ENCODE data around the gene UBE3B.
"Not testable (repeated sequence)": the region's sequence is repeated elsewhere in the genome, so short reads cannot be mapped to it uniquely, and the experiment has no call there.

UBE3B gene

DNA sequence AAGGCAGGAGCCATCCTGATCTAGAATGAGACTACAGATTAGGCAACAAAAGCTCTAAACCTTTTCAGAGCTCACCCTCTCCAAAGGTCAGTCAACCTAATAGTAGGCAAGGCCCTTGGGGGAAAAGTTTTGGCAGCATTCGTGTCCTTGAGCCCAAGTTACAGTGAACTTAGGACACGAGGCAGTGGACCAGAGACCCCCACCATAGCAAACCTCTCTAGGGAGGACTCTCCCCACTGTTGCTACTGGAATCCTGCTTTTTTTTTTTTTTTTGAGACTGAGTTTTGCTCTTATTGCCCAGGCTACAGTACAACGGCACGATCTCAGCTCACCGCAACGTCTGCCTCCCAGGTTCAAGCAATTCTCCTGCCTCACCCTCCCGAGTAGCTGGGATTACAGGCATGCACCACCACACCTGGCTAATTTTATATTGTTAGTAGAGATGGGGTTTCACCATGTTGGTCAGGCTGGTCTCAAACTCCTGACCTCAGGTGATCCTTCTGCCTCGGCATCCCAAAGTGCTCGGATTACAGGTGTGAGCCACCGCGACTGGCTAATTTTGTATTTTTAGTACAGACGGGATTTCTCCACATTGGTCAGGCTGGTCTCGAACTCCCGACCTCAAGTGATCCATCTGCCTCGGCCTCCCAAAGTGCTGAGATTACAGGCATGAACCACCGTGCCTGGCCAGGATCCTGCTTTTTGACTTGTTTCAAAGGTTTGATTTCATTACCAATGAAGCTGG is 3.7 kb upstream of the UBE3B start:
- DNase-seq (ENCODE audit: insufficient read length, low spot score); FAIRE-seq: not testable (repeated sequence)

DNA sequence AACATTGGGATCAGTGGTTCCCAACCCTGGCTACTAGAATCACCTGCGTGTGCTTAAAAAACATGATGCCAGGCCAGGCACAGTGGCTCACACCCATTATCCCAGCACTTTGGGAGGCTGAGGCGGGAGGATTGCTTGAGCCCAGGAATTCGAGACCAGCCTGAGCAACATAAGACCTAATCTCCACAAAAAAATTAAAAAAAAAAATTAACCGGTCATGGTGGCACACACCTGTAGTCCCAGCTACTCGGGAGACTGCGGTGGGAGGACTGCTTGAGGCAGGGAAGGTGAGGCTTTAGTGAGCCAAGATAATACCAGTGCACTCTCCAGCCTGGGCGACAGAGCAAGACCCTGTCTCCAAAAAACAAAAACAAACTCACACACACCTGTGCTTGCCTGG is 2.3 kb upstream of the UBE3B start:
- no peak for DNase-seq (ENCODE audit: insufficient read length, low spot score)
- FAIRE-seq, result no peak

DNA sequence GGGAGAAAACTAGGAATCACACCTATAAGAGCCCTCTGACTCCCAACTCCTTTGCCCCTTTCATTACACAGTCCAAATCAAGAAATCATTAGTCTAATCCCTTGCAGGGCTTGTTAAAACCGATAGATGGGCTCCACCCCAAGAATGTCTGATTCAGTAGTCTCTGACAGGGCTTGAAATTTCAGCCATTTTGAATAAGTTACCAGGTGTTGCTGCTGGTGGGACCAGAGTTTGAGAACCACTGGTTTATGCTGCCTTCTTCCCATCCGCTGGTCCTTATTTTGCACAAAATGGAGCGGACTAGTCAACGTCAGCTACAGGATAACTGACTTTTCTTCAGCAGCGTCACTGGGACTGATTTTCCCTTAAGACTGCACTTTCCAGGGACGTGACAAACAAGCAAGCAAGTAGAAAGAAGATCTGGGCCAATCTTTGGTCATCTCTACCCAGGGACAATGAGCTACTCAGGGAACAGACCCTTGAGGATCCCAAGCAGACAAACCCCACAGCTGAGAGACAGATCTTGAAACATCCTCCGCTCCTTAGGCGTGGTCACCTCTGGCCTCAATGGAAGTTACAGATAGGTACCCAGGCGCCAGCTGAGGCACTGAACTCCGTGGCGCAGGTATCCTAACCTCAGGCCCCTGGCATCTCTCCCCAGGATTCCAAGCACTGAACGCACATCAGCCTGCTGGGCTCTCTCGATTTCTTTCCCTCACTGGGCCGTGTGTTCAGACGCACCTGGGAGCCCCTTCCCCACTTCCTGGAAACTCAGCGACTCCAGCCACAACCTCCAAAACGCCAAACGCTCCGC is 1.2 kb upstream of the UBE3B start:
- FAIRE-seq (no peak), DNase-seq (ENCODE audit: insufficient read length, low spot score) (no peak)

DNA sequence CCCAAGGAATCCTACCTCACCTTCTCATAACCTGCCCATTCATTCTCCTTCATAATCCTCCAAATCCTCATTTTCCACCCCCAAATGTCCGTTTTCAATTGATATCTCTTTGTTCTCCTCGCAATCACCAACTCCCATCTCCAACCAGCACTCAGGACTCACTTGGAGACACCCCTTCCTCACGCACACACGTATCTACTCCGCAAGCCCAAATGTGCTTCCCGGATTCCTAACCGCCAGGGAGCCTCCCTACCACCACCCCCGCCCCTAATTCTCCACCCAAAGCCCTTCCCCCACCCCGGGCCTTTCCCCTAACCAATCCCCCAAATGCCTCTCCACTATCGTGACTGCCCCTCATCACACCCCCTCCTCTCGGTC is 638 bp upstream of the UBE3B start:
- DNase-seq (ENCODE audit: insufficient read length, low spot score) (no peak), FAIRE-seq (no peak)

DNA sequence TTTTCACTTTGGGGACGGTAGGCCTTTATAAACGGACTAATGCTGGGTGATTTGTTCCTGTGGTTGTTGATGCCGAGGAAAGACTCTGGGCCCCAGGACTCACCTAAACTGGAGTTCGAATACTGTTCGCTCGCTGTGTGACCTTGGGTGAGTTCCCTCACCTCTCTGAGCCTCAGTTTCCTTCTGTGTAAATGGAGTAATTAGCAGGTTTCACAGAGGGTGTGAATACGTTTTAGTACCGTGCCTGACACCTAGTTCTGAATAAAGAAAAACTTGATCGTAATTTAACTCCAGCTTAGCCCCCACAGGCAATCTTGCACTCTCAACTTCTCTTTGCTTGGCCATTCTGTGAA is 505 bp downstream of the UBE3B start:
- no peak for FAIRE-seq
- DNase-seq (ENCODE audit: insufficient read length, low spot score), result no peak

DNA sequence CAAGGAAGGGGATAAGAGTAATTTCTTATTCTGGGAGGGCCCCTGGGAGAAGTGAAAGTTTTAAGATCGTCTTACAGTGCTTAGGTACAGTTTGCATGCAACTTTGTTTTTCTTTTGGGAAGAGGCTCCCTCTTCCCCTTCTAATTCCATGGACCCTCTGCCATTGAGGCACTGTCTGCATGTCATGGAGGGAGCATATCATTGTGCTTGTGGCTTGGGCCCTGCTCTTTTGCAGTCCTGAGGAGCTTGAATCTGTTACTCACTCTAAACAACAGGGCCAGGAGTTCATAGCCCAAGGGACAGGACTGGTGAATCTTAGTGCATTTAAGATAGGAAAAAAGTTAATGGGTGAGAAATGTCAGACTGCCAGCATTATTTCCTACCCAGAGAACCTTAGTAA is 2.3 kb downstream of the UBE3B start:
- DNase-seq (ENCODE audit: insufficient read length, low spot score) (no peak), FAIRE-seq (no peak)

DNA sequence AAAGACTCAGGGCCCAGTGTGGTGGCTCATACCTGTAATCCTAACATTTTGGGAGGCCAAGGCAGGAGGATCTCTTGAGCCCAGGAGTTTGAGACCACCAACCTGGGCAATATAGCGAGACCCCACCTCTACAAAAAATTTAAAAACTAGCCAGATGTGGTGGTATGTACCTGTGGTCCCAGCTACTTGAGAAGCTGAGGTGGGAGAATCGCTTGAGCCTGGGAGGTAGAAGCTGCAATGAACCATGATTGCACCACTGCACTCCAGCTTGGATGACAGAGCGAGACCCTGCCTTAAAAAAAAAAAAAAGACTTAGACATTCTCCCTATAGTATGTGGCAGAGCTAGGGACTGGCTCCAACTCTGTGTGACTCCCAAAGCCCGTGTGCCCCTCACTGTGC is 2.9 kb downstream of the UBE3B start:
- no peak for FAIRE-seq
- no peak for DNase-seq (ENCODE audit: insufficient read length, low spot score)

DNA sequence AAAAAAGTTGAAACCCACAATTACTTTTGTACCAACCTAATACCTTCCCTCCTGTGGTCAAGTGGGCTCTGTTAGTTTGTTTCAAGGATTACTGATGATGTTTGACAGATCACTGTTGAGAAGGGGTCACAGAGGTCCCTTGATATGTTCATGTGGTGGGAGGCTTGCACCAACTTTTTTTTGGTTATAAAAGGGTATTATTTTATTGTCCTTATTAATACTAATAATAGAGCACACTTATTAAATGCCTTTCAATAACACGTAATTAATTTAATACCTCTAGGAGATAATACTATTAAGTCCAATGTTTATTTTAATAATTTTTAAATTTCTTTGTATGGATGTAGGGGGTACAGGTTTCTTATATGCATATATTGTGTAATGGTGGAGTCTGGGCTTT is 4.4 kb downstream of the UBE3B start:
- FAIRE-seq, result no peak
- no peak for DNase-seq (ENCODE audit: insufficient read length, low spot score)

DNA sequence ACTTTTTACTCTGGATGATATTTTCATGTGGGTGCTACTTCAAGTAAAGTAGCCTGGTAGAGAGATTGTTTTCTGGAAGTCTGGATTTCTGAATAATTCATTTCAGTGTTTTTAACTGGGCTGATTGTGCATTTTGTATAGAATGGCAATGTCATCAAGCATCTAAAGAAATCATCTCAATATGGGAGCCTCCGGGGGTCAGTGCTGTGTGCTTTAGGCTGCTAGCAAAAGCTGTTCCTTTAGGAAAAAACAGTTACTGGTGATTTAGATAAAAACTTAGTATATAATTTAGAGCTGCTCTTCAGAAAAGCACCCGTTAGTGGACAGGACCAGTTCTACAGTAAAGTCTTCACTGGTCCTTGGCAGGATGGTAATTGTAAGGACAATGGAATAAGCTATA is 5.1 kb downstream of the UBE3B start:
- DNase-seq (ENCODE audit: insufficient read length, low spot score) (no peak), FAIRE-seq (no peak)

DNA sequence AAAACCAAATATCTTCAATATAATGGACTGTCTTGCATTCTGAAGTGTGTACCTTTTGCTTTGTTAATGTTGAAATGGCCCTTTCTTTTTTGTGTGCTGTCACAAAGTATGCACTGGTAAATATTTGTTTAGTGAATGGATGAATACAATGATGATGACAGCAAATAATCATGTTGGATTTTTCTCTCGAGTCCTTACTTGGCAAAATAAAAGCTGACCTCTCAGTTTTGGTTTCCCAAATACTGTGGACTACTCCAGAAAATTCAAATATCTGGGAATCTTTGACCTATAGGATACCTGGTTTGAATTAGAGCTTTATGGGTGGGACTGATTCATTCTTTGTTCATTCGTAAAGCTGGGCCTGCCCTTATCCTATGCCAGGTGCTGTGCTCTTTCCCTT is 5.5 kb downstream of the UBE3B start:
- FAIRE-seq (no peak), DNase-seq (ENCODE audit: insufficient read length, low spot score) (no peak)

DNA sequence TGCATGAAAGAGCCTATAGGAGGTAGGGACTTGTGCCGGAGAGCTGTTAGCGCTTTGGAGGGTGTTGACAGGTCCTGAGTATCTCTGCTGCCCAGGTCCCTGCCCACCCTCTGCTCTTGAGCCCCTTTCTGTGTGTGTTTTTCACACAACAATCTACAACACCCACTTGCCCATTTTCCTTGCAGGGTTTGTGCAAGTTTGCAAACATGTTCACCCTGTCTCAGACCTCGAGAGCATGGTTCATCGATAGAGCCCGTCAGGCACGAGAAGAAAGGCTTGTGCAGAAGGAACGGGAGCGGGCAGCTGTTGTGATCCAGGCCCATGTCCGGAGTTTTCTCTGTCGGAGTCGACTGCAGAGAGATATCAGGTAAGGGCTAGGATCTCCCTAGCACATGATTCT is 5.9 kb downstream of the UBE3B start:
- DNase-seq (ENCODE audit: insufficient read length, low spot score) (no peak), FAIRE-seq (no peak)

DNA sequence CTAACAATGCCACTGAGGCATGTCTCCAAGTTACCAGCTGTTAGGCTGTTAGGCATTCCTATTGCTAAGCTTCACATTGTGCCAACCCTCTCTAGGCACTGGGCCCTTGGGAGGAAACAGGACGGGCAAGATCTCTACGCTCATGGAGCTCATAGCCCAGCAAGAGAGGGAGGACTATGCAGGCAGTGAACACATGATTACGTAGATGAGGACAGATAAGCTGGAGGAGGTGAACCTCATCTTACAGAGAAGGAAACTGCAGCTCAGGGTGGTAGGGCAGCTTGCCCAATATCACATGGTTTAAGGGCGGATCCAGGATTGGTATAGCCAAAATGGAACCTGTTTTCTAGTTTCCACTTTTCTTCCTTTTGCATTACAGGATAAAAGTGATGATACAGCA is 7.8 kb downstream of the UBE3B start:
- FAIRE-seq, result no peak
- DNase-seq (ENCODE audit: insufficient read length, low spot score), result no peak

DNA sequence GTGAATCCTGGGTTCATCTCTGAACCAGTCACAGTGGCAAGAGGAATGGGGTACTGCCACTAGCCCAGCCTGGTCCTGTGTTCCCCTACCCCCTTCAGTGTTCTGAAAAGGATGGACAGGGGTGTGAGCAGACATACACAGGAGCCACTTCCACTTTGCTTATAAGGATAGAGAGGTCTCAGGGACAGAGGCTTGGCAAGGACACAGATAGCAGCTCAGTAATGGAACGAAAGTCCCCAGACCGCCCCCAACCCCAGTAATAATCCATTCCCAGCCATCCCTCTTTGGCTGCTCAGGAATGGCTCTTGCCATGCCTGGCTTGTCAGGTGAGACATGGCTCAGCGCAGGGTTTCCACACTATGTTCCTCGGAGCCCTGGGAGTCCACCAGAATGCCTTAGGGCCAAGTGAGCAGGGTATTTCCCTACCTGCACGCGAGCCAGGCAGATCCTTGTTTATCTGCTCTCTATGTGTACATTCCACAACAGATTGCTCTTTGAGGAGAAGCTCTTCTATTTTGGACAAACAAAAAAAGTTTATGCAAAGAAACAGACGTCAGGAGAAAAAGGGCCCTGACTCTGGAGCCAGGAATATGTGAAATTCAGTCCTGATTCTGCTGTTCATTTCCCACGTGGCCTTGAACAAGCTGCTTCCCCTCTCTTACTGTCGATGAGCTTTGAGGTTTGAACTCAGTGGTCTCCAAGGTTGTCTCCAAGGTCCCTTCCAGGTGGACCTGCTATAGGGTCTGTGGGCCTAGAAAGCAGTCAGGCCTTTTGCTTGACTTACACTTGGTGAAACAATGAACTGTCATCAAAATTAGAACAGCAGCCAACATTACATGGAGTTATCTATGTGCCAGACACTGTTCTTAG is 10.0 kb downstream of the UBE3B start:
- DNase-seq (ENCODE audit: insufficient read length, low spot score), result no peak
- FAIRE-seq, result no peak

DNA sequence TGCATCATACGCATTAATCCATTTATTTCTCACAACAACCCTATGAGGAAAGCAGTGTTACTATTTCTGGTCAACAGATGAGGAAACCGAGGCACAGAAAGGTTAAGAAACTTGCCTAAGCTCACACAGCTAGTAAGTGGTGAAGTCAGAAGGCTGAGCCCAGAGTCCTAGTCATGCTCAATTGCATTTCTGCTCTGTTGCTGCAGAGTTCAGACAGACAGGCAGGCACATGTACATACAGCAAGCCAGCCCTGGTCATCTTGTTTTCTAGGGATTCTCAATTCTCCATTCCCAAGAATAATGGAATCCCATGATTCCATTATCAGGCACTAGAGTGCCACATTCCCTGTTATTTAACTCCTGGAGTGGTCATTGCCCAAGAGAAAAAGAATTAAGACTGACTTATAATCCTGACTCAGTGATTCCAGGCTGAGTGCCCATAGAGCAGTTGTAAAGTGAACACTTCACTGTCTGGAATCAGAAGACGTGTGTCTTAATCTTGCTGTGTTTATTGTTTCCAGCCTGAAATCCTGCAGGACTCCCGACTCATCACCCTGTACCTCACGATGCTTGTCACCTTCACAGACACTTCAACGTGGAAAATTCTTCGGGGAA is 10.7 kb downstream of the UBE3B start:
- FAIRE-seq, result no peak

DNA sequence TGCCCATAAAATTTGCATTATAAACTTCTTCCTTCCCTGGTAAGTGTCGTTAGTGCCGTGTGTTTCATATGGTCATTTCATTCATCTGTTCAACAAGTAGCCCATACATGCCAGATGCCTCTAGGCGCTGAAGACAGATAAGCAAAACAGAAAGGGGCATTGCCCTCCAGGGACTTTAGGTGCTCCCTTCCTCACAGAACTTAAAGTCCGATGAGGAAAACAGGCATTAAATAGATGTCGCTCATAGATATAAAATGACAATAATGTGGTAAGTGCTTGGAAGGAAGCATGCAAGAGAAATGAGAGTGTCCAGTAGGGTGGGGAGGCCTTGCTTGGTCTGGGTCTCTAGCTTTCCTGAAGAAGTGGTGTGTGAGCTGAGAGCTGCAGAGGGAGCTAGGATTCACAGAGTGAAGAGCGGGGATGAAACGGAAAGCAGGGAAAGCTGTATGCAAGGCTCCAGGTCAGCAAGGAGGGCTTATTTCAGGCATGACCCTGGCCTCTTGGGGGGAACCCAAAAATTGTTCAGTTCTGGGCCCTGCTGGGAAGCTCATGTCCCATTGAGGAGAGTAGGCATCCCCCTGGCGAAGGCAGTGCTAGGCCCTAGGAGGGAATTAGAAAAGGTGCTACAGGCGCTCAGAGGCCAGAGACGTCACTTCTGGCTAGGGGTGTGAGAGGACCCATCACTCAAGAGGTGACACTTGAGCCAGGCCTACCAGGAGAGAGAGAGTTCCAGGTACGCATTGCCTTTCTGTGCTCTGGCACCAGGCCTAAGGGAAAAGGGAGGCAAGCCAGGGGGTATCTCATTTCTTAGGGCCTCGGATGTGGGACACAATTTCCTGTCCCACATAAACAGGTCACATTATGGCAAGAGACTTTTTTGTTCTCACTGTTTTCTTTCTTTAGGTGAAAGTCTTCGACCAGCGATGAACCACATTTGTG is 11.9 kb downstream of the UBE3B start:
- DNase-seq (ENCODE audit: insufficient read length, low spot score) (no peak), FAIRE-seq (no peak)

More for the DNA sequence above, 10.7 kb downstream of the UBE3B start:
- DNase-seq (ENCODE audit: insufficient read length, low spot score), result no peak

DNA sequence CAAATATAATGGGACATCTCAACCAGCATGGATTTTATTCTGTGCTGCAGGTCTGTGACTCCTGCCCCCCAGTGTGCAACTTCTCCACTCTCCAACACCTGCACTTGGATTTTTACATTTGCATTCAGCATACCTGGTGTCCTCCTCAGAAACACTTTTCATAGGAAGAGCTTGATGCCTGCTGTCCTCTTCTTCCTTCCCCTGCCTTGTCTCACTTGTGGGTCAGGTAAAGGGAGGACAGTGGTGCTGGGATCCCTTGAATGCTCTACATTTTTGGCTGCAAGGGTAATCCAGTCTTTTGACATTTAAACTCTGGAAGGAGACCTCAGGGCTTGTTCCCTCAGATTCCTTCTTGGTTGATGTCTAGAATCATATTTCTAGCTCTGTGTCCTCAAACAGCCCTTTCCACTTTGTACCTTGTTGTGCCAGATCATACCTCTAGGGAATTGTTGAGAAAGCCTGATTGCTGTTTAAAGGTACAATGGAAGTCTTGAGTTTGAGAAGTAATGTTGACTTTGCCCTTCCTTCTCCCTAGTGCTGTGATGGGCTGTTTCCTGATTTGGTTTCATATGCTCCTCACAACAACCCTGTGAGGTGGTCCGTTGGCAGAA is 12.6 kb downstream of the UBE3B start:
- no peak for FAIRE-seq
- no peak for DNase-seq (ENCODE audit: insufficient read length, low spot score)

DNA sequence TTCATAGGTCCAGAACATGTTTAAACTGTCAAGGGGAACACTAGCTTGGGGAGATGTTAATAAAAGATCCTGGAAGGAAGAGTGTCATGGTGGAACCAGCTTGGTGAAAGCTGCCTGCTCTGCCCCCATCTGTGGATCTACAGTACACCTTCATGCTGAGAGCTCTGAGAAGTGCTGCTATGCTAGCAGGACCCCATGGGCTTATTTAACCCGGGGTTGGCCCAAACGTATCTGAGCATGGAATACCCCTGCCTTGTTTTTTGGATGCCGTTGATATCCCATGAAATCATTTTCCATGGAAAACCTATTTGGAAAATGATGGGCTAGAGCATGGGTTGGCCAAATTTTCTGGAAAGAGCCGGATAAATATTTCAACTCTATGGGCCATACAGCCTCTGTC is 14.2 kb downstream of the UBE3B start:
- FAIRE-seq, result no peak

DNA sequence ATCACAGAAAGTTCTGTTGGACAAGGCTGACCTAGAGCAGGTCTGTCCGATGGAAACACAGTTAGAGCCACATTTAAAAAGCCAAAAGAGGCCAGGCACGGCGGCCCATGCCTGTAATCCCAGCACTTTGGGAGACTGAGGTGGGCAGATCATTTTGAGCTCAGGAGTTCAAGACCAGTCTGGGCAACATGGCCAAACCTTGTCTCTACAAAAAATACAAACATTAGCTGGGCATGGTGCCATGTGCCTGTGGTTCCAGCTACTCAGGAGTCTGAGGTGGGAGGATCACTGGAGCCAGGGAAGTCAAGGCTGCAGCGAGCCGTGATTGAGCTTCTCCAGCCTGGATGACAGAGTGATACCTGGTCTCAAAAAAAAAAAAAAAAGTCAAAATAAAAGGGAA is 14.9 kb downstream of the UBE3B start:
- no peak for FAIRE-seq
- no peak for DNase-seq (ENCODE audit: insufficient read length, low spot score)

More for the DNA sequence above, 14.2 kb downstream of the UBE3B start:
- no peak for DNase-seq (ENCODE audit: insufficient read length, low spot score)

DNA sequence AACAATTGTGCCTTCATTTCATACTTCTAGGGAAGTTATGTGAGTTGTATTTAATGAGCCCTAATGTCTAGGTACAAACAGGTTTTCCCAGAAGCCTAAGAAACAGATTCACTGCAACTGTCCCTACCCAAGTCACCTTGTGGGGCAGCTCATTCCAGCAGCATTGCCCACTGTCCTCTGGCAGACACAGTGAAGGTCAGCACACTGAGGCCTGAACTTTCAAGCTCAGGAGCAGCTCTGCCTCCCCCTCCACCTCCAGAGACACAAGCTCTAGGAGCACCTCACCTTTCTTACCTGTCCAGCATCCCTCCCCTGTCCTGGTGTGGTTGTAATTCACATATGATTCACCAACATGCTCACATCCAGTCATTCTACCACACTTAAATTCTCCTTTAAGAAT is 15.7 kb downstream of the UBE3B start:
- no peak for DNase-seq (ENCODE audit: insufficient read length, low spot score)

More for the DNA sequence above, 15.7 kb downstream of the UBE3B start:
- no peak for FAIRE-seq
